ENCODE measurements around the gene ZNF684.

- TF ChIP-seq, protein P1, sequence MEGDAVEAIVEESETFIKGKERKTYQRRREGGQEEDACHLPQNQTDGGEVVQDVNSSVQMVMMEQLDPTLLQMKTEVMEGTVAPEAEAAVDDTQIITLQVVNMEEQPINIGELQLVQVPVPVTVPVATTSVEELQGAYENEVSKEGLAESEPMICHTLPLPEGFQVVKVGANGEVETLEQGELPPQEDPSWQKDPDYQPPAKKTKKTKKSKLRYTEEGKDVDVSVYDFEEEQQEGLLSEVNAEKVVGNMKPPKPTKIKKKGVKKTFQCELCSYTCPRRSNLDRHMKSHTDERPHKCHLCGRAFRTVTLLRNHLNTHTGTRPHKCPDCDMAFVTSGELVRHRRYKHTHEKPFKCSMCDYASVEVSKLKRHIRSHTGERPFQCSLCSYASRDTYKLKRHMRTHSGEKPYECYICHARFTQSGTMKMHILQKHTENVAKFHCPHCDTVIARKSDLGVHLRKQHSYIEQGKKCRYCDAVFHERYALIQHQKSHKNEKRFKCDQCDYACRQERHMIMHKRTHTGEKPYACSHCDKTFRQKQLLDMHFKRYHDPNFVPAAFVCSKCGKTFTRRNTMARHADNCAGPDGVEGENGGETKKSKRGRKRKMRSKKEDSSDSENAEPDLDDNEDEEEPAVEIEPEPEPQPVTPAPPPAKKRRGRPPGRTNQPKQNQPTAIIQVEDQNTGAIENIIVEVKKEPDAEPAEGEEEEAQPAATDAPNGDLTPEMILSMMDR (conservative IDR thresholded peaks at IDR 0.05), result no peak
- no peak for TF ChIP-seq EZH2 (IDR thresholded peaks at IDR 0.05; ENCODE audit: low read depth)
Measured at GRCh38 chr1:40546957-40547356, 15.5 kb downstream of the ZNF684 start.
